HG03280 (cell line): ENCODE data around the gene PRM3.

Experiments used
- ATAC-seq: cut with Tn5 transposase; IDR thresholded peaks from one replicate; pipeline ENCODE4 v1.9.1; 2021; ENCODE audit warnings: mild to moderate bottlenecking, moderate library complexity; ENCODE audit not compliant: unreplicated experiment

Gene PRM3

DNA sequence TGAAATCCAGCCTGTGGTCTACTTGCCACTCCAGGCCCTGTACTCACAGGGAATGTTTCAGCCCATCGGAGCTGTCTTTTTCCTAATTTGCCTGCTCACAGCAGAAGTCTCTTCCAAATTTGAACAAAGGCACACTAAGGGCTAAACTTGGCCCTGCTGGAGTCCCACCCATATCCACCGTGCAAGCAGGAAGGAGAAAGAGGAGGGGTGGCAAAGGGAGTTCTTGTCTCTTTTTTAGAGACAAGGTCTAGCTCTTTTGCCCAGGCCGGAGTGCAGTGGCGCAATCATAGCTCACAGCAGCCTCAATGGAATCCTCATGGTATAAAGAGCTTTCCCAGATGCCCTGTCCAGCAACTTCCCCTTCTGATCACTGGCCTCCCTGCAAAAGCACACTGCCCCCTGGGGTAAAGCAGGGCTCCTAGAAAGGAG is 10.4 kb upstream of the PRM3 start:
- no peak for ATAC-seq

DNA sequence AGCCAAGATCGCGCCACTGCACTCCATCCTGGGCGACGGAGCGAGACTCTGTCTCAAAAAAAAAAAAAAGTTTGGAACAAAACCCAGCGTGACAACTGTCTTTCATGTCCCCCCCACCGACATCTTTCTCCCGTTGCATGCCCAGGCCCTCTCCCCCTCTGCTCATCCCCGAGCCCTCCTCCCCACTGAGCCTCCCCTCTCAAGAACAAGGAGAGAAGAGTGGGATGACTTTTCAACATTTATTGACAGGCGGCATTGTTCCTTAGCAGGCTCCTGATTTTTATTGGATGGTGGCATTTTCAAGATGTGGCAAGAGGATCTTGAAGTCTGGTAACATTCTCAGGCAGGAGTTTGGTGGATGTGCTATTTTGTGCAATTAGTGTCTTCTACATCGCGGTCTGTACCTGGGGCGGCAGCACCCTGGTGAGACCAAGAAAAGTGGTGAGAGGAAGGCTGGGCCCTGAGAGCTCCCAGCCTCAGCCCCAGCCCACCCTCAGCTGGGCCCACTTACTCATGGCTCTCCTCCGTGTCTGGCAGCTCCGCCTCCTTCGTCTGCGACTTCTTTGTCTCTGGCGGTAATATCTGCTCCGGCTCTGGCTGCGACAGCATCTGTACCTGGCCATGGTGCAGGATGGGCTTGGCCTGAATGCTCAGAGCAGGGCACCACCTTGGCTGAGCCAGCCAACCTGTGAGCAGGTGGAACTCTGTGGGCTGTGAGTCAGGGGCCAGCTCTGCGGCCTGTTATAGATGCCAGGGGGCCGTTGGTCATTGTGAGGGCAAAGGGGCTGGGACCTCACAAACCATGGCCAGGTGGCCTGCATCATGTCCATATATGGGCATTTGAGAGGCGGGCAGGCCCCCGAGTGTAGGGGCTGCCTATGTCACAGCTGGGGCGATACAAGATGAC is 7.4 kb upstream of the PRM3 start, which contains the start of gene PRM1:
PRM1 (minus strand) TSS at position 715 of the 907 bp plus-strand sequence; CDS start at position 623, 92 bp downstream.
- no peak for ATAC-seq

DNA sequence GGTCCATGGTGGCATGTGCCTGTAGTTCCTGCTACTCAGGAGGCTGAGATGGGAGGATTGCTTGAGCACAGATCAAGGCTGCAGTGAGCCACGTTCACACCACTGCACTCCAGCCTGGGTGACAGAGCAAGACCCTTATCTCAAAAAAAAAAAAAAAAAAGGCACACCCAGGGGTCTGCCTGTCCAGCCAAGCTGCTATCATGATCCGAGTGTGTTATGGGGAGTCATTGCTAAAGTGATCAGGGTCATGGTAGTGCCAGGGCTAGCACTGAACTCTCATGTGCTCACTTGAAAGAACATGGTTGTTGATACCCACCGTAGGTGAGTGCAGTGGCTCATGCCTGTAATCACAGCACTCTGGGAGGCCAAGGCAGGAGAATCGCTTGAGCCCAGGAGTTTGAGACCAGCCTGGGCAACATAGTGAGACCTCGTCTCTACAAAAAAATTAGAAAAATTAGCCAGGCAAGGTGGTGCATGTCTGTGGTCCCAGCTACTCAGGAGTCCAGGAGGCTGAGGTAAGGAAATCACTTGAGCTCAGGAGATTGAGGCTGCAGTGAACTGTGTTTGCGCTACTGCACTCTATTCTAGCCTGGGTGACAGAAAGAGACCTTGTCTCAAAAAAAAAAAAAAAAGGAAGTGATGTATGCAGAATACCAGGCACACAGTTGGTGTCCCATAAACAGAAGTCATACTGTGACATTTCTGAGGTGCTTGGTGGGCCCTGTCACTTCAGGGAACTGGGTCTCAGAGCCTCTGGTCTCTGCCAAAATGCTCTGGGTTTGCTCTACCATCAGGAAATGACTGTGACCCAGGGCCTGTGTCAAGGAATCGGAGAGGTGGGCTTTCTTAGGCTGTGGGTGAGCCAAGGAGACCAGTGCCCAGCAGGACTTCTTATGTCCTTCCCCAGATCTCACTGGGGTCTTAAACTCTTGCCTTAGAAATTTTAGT is 5.5 kb upstream of the PRM3 start:
- ATAC-seq = no peak

DNA sequence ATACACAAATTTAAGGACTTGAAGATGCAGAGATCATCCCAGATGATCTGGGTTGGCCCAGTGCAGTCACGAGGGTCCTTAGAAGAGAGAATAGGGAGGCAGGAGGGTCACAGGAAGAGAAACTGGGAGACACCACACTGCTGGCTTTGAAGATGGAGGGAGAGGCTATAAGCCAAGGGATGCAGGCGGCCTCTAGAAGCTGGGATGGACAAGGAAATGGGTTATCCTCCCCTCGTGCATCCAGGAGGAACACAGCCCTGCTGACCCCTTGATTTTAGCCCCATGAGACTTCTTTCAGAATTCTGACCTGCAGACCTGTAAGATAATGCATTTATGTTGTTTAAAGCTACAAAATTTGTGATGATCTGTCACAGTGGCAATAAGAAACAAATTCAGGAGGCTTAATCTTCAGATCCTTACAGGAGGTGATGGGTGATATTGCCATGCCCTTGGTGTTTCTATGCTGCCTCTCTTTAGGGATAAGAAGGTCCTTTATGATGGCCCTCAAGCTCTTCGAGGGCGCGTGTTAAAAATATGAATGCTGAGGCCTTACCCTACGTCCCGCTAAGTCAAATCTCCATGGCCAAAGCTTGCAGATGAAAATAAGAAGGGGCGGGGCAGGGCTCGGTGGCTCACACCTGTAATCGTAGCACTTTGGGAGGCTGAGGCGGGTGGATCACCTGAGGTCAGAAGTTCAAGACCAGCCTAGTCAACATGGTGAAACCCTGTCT is 4.3 kb upstream of the PRM3 start:
- ATAC-seq = no peak

DNA sequence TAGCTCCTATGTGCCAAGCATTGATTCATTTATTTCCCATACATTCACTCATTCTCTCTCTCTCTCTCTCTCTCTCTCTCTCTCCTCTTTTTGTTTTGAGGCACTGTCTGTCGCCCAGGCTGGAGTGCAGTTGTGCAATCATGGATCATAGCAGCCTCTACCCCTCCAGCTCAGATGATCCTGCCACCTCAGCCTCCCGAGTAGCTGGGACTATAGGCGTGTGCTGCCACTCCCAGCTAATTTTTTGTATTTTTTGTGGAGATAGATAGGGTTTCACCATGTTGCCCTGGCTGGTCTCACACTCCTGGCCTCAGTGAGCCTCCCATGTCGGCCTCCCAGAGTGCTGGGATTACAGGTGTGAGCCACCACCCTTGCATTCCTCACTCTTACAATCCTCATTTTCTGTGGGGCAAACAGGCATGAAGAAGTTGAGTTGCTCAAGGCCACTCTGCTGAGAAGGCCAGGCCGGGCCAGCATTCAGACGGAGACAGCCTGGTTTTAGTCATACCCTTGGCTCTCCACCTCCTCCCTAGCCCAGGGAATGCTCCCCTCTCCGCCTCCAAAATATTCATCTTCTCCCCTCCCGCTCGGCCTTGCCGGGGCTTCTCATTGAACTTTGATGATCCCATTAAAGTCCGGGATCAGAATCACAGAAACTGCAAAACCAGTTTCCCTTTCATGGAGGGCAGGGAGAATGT is 3.6 kb upstream of the PRM3 start:
- ATAC-seq = no peak

DNA sequence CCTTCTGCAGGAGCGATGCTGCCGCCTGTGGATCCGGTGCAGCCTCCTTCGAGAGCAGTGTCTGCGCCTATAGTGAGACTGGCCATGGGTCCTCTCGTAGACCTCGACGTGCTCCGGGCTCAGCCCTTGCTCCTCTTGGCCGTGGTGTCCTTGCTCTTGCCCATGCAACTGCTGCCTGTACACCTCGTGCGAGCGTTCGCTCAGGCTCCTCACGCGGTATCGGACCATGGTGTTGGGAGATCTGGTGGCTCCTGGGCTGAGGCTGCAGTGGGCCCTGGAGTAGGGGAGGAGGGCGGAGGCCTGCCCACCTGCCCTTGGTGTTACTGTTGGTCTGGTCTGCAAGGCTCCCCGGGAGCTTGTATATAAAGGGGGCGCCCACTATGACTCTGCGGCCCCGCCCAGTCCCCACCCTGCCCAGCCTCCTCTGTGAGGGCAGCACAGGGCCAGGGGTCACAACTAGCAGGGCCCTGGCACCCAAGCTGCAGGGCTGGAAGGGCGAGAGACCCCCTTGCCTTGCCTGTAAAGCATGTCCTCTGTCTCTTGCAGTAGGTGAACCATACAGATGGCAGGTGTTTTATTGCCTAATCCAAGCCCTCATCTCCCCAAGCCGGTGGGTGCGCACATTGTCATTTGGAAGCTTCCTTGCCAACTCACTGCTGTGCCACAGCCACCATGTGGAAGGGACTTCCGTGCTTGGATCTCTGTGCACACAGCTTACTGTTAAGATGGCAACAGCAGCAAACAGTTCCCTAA is 2.9 kb upstream of the PRM3 start, which contains the start of gene PRM2:
PRM2 (minus strand) TSS at position 338 of the 753 bp plus-strand sequence; CDS start at position 228, 110 bp downstream.
- no peak for ATAC-seq

DNA sequence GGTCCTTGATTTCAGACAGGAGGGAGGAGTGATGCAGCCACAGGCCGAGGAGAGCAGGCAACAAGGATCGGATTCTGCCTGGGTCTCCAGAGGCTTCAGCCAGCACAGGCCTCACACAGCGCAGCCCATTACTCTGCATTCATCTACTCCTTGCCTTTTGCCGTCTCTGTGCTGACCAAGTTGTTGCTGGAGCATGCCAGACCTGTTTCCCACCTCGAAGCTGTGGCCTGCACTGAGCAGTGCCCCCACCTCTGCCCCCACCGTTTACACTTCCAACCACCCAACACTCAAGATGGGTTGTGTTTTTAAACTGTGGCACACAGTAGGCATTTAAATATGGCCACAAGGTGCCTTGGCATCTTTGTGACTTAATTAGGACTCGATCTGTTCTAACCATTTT is 1.5 kb upstream of the PRM3 start:
- no peak for ATAC-seq

DNA sequence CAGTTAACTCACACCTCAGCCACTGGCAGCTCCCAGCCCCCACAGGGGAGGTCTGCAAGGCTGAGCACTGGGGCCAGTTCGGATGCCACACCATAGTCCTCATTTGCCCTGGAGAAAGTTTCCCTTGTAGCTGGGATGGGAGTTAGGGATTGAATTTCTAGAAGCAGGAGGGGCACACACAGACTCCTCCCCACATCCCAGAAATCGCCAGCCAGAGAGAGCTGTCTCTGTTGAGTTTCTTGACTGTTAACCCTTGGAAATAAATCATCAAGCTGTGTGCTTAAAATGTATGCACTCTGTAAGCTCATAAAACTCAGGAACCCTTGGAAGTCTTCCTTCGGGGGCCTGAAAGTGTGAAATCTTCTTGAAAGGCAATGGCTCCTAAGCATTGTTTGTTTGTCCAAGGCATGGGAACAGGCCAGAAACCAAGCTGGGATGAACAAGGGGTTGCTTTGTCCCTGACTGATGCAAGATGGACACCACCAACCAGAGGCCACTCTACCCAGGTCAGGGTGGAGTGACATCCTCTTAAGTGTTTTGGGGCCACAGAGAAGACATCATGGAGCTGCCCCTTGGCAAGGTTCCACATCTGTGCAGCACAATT is 394 bp upstream of the PRM3 start:
- ATAC-seq = no peak

DNA sequence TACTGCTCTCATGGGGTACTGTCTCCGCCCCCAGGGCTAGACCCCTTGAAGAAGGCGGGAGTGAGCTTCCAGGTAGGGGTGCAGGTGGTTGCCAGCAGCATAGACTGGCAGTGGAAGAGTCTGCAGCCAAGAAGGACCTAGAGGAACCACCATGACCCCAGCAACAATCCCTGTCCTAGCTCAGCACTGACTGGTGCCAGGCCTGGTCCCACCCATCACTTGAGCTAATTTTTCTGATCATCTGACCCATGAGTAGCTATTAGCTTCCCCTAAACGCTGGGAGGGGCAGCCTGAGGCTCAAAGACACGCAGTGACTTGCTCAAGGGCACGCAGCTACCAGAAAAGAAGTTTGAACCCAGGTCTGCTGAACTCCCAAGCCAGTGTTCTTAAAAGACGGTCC is 945 bp downstream of the PRM3 start:
- no peak for ATAC-seq

DNA sequence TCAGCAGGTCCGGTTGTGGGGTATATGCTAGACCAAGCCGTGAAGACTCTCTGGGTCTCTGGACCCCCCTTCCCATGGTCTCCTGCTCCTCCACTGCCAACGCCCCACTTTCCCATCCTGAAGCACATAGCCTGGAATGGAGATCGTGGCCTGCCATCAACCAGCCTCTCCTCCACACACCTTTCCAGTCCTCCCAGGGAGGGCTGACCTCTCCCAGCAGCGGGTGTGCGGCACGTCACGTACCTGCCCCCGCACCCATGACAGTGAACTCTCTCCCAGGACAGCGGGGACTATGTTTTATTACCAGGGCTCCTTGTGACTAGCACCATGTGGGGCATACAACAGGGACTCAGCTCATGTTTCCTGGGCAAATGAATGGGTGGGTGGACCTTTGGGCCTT is 1.8 kb downstream of the PRM3 start:
- no peak for ATAC-seq

DNA sequence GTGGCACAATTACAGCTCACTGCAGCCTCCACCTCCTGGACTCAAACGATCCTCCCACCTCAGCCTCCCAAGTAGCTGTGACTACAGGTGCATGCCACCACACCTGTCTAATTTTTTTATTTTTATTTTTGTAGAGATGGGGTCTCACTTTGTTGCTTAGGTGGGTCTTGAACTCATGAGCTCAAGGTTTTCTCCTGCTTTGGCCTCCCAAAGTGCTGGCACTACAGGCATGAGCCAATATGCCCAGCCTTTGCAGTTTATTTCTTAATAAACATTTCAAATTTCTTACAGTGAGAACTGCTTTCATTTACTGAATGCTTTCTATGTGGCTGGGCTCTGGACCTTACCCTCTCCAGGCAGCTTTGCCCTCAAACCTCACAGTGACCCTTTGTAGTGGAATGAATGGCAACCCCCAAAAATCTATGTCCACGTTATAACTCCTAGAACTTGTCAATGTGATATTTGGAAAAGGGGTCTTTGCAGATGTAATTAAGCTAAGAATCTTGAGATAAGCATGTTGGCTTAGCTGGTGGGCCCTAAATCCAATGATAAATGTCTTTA is 2.7 kb downstream of the PRM3 start:
- no peak for ATAC-seq

DNA sequence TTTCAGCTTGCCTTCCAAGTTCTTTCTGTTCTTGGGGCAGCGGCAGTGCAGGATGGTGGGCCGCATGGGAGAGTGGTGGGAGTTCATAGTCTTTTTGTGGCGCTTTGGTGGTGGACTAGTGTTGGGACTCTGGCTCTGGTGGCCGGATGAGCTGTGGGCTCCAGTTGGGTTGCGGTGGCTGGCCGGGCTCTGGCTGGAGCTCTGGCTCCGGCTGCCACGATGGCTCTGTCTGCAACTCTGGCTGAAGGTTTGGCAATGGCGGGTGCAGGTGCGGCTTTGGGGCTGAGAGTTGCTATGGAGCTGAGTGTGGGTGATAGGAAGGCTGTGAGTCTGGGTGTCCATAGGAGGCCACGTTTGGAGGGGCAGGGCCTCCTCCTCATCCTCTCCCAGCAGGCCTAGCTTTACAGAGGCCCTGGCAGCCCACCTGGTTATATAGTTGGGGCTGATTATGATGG is 4.5 kb downstream of the PRM3 start, which contains the start of gene TNP2:
TNP2 (minus strand) TSS at position 405 of the 455 bp plus-strand sequence; CDS start at position 342, 63 bp downstream.
- ATAC-seq = no peak

DNA sequence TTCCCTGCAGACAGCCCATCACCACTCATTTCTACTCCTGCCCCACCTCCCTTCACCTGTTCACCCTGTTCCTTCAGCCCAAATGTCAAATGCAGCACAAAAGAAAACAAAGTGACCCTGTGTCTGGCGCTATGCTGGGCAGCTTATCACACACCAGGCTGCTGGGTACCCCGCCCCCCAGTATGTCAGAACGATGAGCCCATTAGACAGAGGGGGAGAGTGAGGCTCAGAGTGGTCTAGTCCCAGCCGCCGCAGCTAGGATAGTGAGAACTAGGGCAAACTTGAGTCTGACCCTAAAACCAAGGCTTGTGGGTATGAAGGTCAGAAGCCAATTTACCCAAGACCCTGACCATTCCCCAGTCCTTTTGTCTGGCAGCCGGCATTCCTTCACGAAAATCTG is 8.3 kb downstream of the PRM3 start:
- no peak for ATAC-seq

DNA sequence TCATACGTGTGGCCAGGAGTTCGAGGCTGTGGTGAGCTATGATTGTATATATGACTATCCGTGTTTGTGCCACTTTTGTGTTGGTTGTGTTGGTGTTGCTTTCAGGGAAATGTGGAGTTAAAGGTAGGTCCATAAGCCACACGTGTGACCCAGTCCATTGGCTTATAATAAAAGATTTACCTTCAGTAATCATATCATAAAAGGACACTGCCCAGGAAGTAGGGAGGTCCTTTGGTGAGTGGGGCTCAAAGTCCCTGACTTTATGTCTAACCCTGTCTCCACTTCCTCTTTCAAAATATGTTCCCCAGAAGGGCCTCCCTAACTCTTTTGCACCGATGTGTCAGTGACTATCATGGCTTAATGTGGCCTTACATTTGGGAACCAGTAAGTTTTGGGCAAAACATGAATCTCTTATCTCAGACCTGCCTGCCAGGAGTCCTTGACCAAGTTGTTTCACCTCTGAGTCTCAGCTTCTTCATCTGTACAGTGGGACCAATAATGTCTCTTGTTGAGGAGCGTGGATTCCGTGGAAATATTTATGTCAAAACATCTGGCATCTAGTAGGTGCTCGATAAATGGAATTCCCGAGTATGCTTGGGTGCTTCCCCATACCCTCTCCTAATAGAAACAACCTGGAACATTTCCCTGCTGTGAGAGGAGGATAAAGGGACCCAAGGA is 9.1 kb downstream of the PRM3 start:
- no peak for ATAC-seq

DNA sequence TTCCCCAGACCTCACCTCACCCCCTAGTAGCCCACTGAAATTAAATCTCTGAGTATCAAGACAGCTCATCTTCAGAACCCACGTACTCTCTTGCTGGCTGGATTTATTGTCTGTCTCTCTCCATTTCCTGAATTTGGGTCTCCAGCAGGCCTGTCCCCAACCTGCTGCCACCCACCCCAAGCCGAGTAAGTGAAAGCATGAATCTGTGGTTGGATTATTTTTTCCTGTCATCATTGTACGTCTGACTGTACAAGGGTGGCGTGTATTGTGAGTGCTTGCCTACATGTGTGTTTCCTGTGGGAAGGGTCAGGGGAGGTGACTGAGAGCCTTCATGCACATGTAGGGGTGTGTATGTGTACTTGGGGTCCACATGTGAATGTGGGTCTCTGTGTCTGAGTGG is 9.7 kb downstream of the PRM3 start:
- no peak for ATAC-seq

DNA sequence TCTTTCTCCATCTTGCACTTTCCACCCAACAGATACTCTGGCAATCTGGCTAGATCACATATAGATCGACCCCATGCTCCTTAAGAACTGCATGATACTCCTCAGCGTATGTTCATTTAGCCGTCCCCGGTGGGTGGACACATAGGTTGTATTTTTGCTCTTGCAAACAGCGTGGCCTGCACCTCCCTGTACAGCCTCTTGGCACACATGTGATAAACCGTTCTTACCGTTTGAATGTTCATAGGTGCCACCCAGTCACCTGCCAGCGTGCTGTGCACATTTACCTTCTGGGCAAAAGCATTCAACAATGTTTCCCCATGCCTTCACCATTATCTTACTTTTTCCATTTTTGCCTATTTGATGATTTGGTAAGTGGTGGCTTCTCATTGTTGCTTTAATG is 10.5 kb downstream of the PRM3 start:
- ATAC-seq = no peak

DNA sequence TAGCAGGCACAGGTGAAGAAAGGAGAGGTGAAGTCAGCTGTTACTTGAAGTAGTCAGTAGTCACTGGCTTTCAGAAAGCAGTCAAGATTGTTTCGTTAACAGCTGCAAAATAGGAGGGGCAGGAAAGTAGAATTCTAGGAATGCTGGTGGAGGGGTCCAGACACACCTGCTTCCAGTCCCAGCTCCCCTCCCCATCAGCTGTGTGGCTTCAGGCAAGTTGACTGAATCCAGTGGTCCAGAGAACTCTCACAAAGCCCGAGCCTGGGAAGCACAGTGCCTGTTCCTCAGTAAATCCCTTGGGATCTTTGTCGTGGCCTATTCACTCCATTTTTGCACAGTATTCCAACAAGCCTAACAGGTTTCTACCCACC is 12.8 kb downstream of the PRM3 start:
- no peak for ATAC-seq
